GM20431 (cell line): ENCODE results near the gene POLE4.

Source experiments
- in situ Hi-C: fragments of 300-500 bp; cut with MseI, MboI; formaldehyde crosslinking; loops from one replicate; pipeline ENCODE4 v1.15.0; 2020; ENCODE audit warnings: low sequenced_read_pairs; ENCODE audit not compliant: unreplicated experiment

The POLE4 gene

GRCh38 chr2:74984947-74985637 is 26.6 kb downstream of the POLE4 start:
- in situ Hi-C loops: no loop called here

- in situ Hi-C loops: no loop called here
These were observed 27.7 kb downstream of the POLE4 start for GRCh38 chr2:74985978-74986609.

DNA sequence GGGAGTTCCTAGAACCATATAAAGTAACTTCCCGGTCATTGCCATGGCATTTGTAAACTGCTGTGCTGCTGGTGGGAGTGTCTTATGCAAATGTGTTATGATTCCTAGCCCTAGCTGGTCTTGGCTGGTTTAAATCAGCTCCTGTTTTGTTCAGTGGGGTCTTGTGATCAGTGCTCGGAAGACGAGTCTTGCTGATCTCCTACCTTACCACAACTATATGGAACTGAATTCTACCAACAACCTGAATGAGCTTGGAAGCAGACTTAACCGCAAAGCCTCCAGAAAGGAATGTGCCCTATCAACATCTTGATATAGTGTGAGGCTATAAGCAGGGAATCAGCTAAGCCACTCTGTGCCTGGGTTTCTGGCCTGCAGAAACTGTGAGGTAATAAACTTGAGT is 33.5 kb downstream of the POLE4 start:
- in situ Hi-C loops: no loop called here

DNA sequence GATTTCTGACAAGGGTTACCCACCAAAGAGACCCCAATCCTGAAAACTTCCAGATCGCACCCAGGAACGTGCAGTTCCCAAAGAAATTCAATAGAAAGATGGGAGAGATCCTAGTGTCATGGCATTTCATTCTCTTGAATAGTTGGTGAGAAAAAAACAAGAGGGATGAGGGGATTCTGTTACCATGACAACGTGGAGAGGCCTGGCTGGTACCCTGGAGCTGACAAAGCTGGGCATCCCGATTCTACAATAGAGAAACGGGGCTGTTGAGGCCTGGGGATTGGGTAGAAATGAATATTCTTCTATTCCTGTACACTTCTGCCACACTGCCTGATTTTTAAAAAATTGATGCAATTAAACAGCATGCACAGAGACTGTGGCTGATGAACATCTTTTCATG is 41.0 kb downstream of the POLE4 start:
- in situ Hi-C loops: no loop called here

- in situ Hi-C loops: no loop called here
These were observed 43.6 kb downstream of the POLE4 start for GRCh38 chr2:75002007-75002406.

DNA sequence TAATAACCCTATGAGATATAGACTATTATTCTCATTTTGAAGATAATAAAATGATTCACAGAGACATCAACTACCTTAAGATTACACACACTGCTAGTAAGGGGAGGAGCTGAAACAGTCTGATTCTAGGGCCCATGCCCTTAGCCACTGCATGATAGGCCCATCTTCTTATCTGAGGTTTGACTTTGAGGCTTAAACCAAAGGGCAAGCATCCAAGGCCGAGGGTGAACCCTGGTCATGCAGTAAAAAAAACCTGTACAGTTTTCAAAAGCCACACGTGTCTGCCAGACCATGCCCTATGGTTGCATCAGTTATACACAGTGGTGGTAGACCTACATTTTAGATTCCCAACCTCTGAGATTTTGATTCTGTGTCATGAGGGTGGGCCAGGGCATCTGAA is 44.8 kb downstream of the POLE4 start:
- in situ Hi-C loops: no loop called here

DNA sequence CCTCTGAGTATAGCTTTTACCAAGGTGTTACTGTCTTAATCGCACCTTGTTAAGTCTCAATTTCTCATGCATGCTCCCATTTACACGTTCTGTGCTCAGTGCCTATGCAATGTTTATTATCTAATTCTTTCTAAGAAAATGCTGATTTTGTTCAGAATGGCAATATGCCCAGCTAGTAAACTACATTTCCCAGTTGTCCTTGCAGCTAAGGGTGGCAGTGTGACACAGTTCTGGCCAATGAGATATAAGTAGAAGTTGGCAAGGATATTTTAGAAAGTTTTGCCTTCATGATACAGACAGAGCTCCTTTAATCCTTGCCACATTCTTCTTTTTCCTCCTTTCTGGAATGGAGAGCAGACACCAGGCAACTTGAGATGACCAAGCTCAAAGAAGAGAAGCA is 45.3 kb downstream of the POLE4 start:
- in situ Hi-C loops: no loop called here

DNA sequence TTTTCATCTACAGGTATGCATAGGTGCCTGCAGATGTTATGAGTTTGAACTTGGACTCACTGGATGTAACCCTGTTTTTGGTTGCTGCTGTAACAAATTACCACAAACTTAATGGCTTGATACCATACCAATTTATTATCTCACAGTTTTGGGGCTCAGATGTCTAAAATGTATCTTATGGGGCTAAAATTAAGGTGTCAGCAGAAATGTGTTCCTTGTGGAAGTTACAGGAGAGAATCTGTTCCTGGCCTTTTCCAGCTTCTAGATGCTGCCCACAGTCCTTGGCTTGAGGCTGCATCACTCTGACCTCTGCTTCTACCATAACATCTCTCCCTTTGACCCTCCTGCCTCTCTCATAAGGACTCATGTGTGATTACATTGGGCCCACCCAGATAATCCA is 47.6 kb downstream of the POLE4 start:
- in situ Hi-C loops: no loop called here

DNA sequence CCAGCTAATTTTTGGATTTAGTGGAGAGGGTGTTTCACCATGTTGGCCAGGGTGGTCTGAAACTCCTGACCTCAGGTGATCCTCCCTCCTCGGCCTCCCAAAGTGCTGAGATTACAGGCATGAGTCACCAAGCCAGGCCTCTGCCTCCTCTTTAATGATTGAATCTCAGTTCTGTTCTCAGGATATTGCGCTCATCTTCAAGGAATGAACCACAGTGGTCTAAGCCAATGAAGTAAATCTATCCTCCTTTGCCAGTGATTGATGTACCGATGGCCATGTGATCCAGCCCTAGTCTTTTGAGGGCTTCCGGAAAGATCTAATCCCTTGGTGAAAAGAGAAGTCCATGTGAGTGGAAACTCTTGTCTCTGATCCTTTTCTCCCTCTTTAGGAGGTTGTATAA is 48.6 kb downstream of the POLE4 start:
- in situ Hi-C loops: no loop called here

DNA sequence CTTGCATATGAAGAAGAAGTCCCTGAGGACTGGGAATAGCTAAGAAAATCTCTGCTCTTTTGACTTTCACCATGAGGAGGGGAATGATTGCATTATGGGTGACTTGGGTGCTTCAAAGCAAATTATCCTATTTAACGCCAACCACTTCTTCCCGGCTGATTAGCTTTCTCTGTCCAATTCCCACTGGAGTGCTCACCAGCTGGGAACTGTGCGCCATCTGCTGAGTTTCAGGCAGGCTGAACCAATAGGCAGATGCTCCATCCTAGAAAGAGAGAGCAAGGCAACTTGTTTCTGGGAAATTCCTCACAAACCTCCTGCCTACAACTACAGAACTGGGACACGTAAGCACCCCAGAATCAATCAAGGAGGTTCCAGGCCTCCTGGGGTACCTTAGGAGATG is 49.4 kb downstream of the POLE4 start:
- in situ Hi-C loops: no loop called here

DNA sequence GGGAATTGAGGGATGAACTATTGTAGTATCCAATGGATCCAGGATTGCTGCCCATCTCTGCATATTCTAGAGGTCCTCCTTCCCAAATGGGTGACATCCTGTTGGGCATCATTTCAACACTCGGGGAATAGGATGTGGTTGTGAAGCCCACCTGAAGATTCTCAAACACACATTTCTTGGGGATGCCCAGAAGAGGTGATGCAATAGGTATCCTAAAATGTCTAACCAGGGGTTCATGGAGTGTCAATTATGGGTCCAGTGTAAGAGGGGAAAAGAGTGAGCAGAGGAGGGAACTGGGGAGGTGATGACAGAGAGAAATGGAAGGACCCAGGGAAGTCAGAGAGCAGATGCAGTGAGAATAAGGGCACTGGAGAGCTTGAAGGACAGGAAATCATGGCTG is 52.1 kb downstream of the POLE4 start:
- in situ Hi-C loops: no loop called here

- in situ Hi-C loops: no loop called here
These were observed 53.6 kb downstream of the POLE4 start for GRCh38 chr2:75012080-75012479.

DNA sequence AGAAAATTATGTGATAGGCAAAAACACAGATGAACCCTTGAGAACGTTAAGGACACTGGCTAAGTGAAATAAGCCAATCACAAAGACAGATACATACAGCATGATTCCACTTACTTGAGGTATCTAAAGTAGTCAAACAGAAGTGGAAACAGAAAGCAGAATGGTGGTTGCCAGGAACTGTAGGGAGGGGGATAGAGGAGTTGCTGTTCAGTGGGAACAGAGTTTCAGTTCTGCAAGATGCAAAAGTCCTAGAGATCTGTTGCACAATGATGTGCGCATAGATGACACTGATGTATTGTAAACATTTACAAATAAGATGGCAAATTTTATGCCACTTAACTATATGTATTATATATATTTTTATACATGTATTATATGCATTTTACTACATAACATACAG is 59.7 kb downstream of the POLE4 start:
- in situ Hi-C loops: no loop called here
